ENCODE results near the gene PAX5. TPM values are rescaled to one million over a fixed set of nuclear protein-coding genes. Genes with fewer than 3 reads are reported as not detected.

PAX5 gene
- total RNA-seq, 1 experiment from 2014 or later: 6.6 TPM

- H3K27ac Mint-ChIP-seq: no peak overlapping the region
- no peak overlapping the region for H3K4me3 Mint-ChIP-seq
- no peaks in the 10 kb centered on the region for H3K9me3 Mint-ChIP-seq
- CTCF ChIA-PET: interaction anchor here (1.6 to 2.6 kb wide), 2 partner anchors 28 to 37 kb away, joined by 3 to 8 read pairs; no protein-coding TSS in a partner anchor
- ATAC-seq: no peak
- H3K36me3 Mint-ChIP-seq: no peaks in the 10 kb centered on the region
- H3K27me3 Mint-ChIP-seq (ENCODE audit: low read depth): no peaks in the 10 kb centered on the region
- no peak for DNase-seq (ENCODE audit: low spot score)
- H3K4me1 Mint-ChIP-seq: peaks cover 35% of the 10 kb centered on the region
- no peak for TF ChIP-seq NFATC4 (CRISPR knock-in tag; IDR thresholded peaks at IDR 0.05)
- no peak for TF ChIP-seq GABPB1 (CRISPR knock-in tag; IDR thresholded peaks at IDR 0.05)
- no peak for TF ChIP-seq PRRX2 (CRISPR knock-in tag; IDR thresholded peaks at IDR 0.05)
- no peak for TF ChIP-seq ZNF416 (CRISPR knock-in tag; IDR thresholded peaks at IDR 0.05)
- no peak for TF ChIP-seq ZNF219 (CRISPR knock-in tag; IDR thresholded peaks at IDR 0.05; ENCODE audit: borderline replicate concordance)
- no peak for TF ChIP-seq ETV6 (CRISPR knock-in tag; IDR thresholded peaks at IDR 0.05)
- TF ChIP-seq IRF2 (CRISPR knock-in tag; IDR thresholded peaks at IDR 0.05; ENCODE audit: borderline replicate concordance, low read depth): no peak
- TF ChIP-seq USF2 (CRISPR knock-in tag; IDR thresholded peaks at IDR 0.05): no peak
- TF ChIP-seq USF1 (CRISPR knock-in tag; IDR thresholded peaks at IDR 0.05): no peak
- no peak for TF ChIP-seq GRHL2 (CRISPR knock-in tag; IDR thresholded peaks at IDR 0.05; ENCODE audit: insufficient replicate concordance, severe bottlenecking)
- TF ChIP-seq TEAD1 (CRISPR knock-in tag; IDR thresholded peaks at IDR 0.05): no peak
- TF ChIP-seq ATF3 (CRISPR knock-in tag; conservative IDR thresholded peaks at IDR 0.05): no peak
- no peak for TF ChIP-seq ARID4B (CRISPR knock-in tag; IDR thresholded peaks at IDR 0.05; ENCODE audit: borderline replicate concordance)
- no peak for TF ChIP-seq ELF4 (CRISPR knock-in tag; IDR thresholded peaks at IDR 0.05; ENCODE audit: low read depth)
- no peak for TF ChIP-seq ZSCAN18 (CRISPR knock-in tag; IDR thresholded peaks at IDR 0.05)
- TF ChIP-seq ZNF671 (CRISPR knock-in tag; IDR thresholded peaks at IDR 0.05): no peak
- TF ChIP-seq NFE2L1 (CRISPR knock-in tag; IDR thresholded peaks at IDR 0.05): no peak
- POLR2A ChIA-PET: no interaction called here
Observed at GRCh38 chr9:36941441-36941840, 92.6 kb downstream of the PAX5 start.

GRCh38 chr9:36940881-36941280 is 93.2 kb downstream of the PAX5 start:
- no peaks in the 10 kb centered on the region for H3K9me3 Mint-ChIP-seq
- ATAC-seq (no peak), DNase-seq (ENCODE audit: low spot score) (no peak)
- no peak overlapping the region for H3K4me3 Mint-ChIP-seq
- ChIA-PET CTCF (interaction anchor here (1.0 to 2.6 kb wide), 3 partner anchors 28 to 68 kb away, joined by 3 to 8 read pairs (median 3); no protein-coding TSS in a partner anchor), POLR2A (no interaction called here)
- no peaks in the 10 kb centered on the region for H3K36me3 Mint-ChIP-seq
- H3K4me1 Mint-ChIP-seq: peaks cover 36% of the 10 kb centered on the region
- H3K27me3 Mint-ChIP-seq (ENCODE audit: low read depth): no peaks in the 10 kb centered on the region
- no peak overlapping the region for H3K27ac Mint-ChIP-seq
- TF ChIP-seq ZNF232 (CRISPR knock-in tag; IDR thresholded peaks at IDR 0.05) (no peak), NFATC4 (CRISPR knock-in tag; IDR thresholded peaks at IDR 0.05) (no peak), ZNF425 (CRISPR knock-in tag; conservative IDR thresholded peaks at IDR 0.05) (no peak)

Data from WTC11 (cell line).